Effector memory CD4-positive, alpha-beta T cell (primary cell): ENCODE measurements around the gene TSEN54.

Experiments used
- DNase-seq, 3 donors: peaks; one replicate each; pipeline ENCODE4 v3.0.0-alpha.2; 2020
- H3K27ac ChIP-seq: 2 replicates; pipeline ENCODE4 v1.7.0; 2013; ENCODE audit warnings: mild to moderate bottlenecking, low read length, moderate library complexity; ENCODE audit not compliant: insufficient read depth, poor library complexity, severe bottlenecking
- H3K27me3 ChIP-seq: replicated peaks from 2 replicates; pipeline ENCODE4 v1.7.0; 2013; ENCODE audit warnings: mild to moderate bottlenecking, low read length; ENCODE audit not compliant: insufficient read depth, control insufficient read depth, poor library complexity, severe bottlenecking
- H3K36me3 ChIP-seq: 2 replicates; pipeline ENCODE4 v1.7.0; 2013; ENCODE audit warnings: mild to moderate bottlenecking, low read length, moderate library complexity; ENCODE audit not compliant: control insufficient read depth, insufficient read depth
- H3K4me1 ChIP-seq: 2 replicates; pipeline ENCODE4 v1.7.0; 2013; ENCODE audit warnings: low read length, mild to moderate bottlenecking; ENCODE audit not compliant: control insufficient read depth, insufficient read depth, poor library complexity, severe bottlenecking
- H3K4me3 ChIP-seq: 2 replicates; pipeline ENCODE4 v1.7.0; 2013; ENCODE audit warnings: low read length, low read depth, mild to moderate bottlenecking; ENCODE audit not compliant: insufficient read depth, poor library complexity, severe bottlenecking
- H3K9me3 ChIP-seq: 2 replicates; pipeline ENCODE4 v1.7.0; 2013; ENCODE audit warnings: mild to moderate bottlenecking, low read length, moderate library complexity; ENCODE audit not compliant: control insufficient read depth
- total RNA-seq, 3 donors: gene quantifications; one replicate each; lab custom pipeline; 2026; lab: John Stamatoyannopoulos, UW

The TSEN54 gene
- 70.1 to 72.1 (median 70.7) reads per million in 3 donors for total RNA-seq

GRCh38 chr17:75516255-75516618, at the start of gene TSEN54:
Gene TSEN54, plus strand, starts transcription at chr17:75516528. Its CDS starts 33 bp downstream, at chr17:75516561.
- Histone ChIP-seq H3K9me3 (no peaks in the 10 kb centered on the region), H3K4me1 (peaks cover 30% of the 10 kb centered on the region), H3K36me3 (peaks cover 6% of the 10 kb centered on the region), H3K27me3 (peaks cover 5% of the 10 kb centered on the region), H3K4me3 (peak within 1 kb of the TSS; percentile 76), H3K27ac (peak within 1 kb of the TSS; percentile 58)
- DNase-seq: peak; percentile 88 to 90 (median 88)

GRCh38 chr17:75468291-75468754, 48.0 kb upstream of the TSEN54 start:
- Histone ChIP-seq H3K9me3 (no peaks in the 10 kb centered on the region), H3K4me1 (no peaks in the 10 kb centered on the region), H3K27me3 (no peaks in the 10 kb centered on the region), H3K36me3 (peaks cover 13% of the 10 kb centered on the region), H3K27ac (no peak overlapping the region), H3K4me3 (no peak overlapping the region)
- DNase-seq: no peak

GRCh38 chr17:75468779-75469373, 47.5 kb upstream of the TSEN54 start:
- no peak for DNase-seq
- Histone ChIP-seq H3K4me1 (no peaks in the 10 kb centered on the region), H3K9me3 (no peaks in the 10 kb centered on the region), H3K36me3 (peaks cover 13% of the 10 kb centered on the region), H3K27ac (no peak overlapping the region), H3K27me3 (no peaks in the 10 kb centered on the region), H3K4me3 (no peak overlapping the region)

- Histone ChIP-seq H3K9me3 (no peaks in the 10 kb centered on the region), H3K4me1 (no peaks in the 10 kb centered on the region), H3K4me3 (no peak overlapping the region), H3K36me3 (peaks cover 19% of the 10 kb centered on the region), H3K27ac (no peak overlapping the region), H3K27me3 (no peaks in the 10 kb centered on the region)
- no peak for DNase-seq
Measured at GRCh38 chr17:75471207-75471606, 45.1 kb upstream of the TSEN54 start.

- Histone ChIP-seq H3K4me1 (no peaks in the 10 kb centered on the region), H3K27me3 (no peaks in the 10 kb centered on the region), H3K9me3 (no peaks in the 10 kb centered on the region), H3K4me3 (no peak overlapping the region), H3K36me3 (peaks cover 23% of the 10 kb centered on the region), H3K27ac (no peak overlapping the region)
- DNase-seq: no peak
Measured at GRCh38 chr17:75472119-75472518, 44.2 kb upstream of the TSEN54 start.

GRCh38 chr17:75473246-75473645, 43.1 kb upstream of the TSEN54 start:
- Histone ChIP-seq H3K36me3 (peaks cover 23% of the 10 kb centered on the region), H3K4me1 (no peaks in the 10 kb centered on the region)

GRCh38 chr17:75474736-75475135, 41.6 kb upstream of the TSEN54 start:
- Histone ChIP-seq H3K4me1 (no peaks in the 10 kb centered on the region), H3K36me3 (peaks cover 23% of the 10 kb centered on the region), H3K4me3 (no peak overlapping the region), H3K9me3 (no peaks in the 10 kb centered on the region), H3K27me3 (no peaks in the 10 kb centered on the region), H3K27ac (no peak overlapping the region)
- no peak for DNase-seq

More at GRCh38 chr17:75473246-75473645, 43.1 kb upstream of the TSEN54 start:
- no peaks in the 10 kb centered on the region for H3K27me3 ChIP-seq
- no peaks in the 10 kb centered on the region for H3K9me3 ChIP-seq
- no peak overlapping the region for H3K27ac ChIP-seq
- DNase-seq: no peak
- H3K4me3 ChIP-seq: no peak overlapping the region

- H3K36me3 ChIP-seq: peaks cover 23% of the 10 kb centered on the region
- H3K4me1 ChIP-seq: no peaks in the 10 kb centered on the region
- H3K27me3 ChIP-seq: no peaks in the 10 kb centered on the region
- H3K4me3 ChIP-seq: no peak overlapping the region
- no peaks in the 10 kb centered on the region for H3K9me3 ChIP-seq
- H3K27ac ChIP-seq: no peak overlapping the region
- DNase-seq: no peak
Measured at GRCh38 chr17:75475144-75475835, 41.0 kb upstream of the TSEN54 start.

- H3K4me3 ChIP-seq: no peak overlapping the region
Measured at GRCh38 chr17:75475851-75476250, 40.5 kb upstream of the TSEN54 start.

GRCh38 chr17:75476271-75476671, 40.1 kb upstream of the TSEN54 start:
- no peaks in the 10 kb centered on the region for H3K4me1 ChIP-seq
- no peak for DNase-seq
- no peaks in the 10 kb centered on the region for H3K9me3 ChIP-seq
- no peak overlapping the region for H3K4me3 ChIP-seq
- no peak overlapping the region for H3K27ac ChIP-seq
- H3K36me3 ChIP-seq: peaks cover 23% of the 10 kb centered on the region
- H3K27me3 ChIP-seq: no peaks in the 10 kb centered on the region

More at GRCh38 chr17:75475851-75476250, 40.5 kb upstream of the TSEN54 start:
- peaks cover 23% of the 10 kb centered on the region for H3K36me3 ChIP-seq
- H3K27ac ChIP-seq: no peak overlapping the region
- H3K4me1 ChIP-seq: no peaks in the 10 kb centered on the region
- H3K27me3 ChIP-seq: no peaks in the 10 kb centered on the region
- no peaks in the 10 kb centered on the region for H3K9me3 ChIP-seq
- DNase-seq: no peak
